GM18907 (cell line): ENCODE data around the gene GLP1R.

Experiments
- ATAC-seq: cut with Tn5 transposase; IDR thresholded peaks from one replicate; pipeline ENCODE4 v1.9.1; 2021; ENCODE audit warnings: mild to moderate bottlenecking, moderate library complexity; ENCODE audit not compliant: unreplicated experiment

GLP1R gene

DNA sequence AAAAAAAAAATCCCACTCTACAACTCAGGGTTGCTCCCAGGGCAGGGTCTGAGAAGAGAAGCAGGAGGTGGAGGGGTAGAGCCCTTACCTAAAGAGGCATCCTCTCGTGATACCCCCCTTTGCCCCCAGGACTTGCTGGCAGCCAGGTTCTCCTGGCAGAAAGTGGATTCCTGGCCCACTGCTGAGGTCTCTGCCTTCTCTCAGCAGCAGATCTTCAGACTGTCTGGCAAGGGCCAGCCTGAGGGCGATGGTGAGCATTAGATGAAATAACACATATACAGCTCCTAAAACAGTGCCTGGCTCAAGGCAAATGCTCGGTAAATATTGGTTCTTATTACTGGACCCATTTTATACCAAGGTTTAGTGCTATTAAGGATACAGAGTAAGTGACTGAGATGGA, 4.8 kb upstream of the GLP1R start:
- no peak for ATAC-seq

DNA sequence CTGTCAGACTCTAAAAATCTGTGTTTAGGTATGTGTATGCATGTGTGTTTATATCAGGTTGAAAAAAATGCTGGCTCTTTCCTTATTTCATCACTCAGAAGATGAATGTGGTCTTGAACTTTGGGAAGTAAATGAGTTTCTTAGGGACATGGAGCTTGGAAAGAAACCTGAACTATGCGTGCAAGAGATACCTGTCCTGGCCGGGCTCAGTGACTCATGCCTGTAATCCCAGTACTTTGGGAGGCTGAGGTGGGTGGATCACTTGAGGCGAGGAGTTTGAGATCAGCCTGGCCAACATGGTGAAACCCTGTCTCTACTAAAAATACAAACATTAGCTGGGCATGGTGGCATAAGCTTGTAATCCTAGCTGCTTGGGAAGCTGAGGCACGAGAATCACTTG, 4.4 kb upstream of the GLP1R start:
- no peak for ATAC-seq

DNA sequence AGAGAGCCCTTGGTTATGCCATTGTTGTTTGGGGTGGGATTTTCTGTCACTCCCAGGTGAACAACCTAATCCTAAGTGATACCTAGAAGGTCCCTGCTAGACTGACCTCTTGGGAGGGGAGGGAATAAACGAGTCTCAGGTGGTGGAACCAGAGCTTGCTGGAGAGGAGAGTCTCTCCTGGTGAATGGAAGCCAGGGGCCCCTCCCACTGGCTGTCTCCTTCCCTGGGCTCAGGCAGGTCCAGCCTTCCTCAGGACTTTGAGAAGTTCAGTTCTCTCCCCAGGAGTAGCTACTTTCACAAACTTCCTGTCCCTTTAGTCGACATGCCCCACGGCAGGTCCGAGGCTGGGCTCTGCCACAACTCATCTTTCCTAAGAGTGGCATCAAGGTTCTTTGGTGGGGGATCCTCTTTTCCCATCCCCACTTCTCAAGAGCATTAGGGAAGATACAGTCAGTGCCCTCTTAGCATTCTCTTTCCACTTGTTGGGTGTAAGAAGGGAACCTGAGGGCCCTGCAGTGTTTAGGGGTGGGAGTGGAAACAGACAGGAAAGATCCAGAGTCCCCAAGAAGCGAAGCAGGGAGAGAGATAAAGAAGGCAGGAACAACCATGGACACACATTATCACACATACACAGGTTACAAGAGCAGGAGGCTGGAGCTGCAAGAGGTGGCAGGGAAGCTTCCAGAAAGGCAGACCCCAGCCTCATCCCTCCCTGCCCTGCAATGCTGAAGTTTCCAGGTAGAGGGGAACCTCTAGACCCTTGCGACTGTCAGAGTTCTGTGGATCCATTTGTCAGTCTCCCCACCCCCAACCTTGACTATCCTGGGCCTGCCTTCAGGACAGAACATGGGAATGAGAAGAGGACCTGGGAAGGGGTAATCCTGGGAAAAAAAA, 900 bp upstream of the GLP1R start:
- ATAC-seq: no peak

DNA sequence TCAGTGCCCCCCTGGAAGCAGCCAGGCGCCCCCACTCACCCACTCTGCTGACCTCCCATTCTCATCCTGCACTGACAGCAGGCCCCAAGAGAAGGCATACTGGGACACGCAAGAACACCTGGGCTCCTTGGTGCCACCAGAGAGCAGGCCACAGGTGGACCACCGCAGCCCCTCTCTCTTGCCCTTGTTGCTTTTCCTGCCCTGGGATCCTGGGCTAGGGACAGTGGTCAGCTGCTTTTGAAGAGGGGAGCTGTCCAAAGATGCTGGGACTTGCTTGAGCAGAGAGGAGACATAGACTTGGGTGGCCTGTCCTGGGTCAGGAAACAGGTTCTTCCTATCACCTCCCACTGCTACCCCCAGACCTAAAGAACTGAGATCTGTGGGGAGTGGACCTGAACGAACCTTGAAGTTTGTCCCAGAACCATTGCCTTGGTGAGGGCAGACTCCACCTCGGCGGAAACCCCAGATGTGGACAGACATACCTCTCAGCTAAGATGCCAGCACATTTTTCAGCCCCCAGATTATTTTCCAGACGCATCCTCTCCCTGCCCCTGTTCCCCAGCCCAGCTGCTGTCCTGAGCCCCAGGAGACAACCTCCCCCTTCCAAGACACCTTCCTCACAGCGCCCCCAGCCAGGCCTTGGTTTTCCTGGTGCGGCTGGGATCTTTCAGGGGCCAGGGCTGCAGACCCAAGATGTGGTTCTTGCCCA, 1.1 kb downstream of the GLP1R start:
- ATAC-seq: no peak

DNA sequence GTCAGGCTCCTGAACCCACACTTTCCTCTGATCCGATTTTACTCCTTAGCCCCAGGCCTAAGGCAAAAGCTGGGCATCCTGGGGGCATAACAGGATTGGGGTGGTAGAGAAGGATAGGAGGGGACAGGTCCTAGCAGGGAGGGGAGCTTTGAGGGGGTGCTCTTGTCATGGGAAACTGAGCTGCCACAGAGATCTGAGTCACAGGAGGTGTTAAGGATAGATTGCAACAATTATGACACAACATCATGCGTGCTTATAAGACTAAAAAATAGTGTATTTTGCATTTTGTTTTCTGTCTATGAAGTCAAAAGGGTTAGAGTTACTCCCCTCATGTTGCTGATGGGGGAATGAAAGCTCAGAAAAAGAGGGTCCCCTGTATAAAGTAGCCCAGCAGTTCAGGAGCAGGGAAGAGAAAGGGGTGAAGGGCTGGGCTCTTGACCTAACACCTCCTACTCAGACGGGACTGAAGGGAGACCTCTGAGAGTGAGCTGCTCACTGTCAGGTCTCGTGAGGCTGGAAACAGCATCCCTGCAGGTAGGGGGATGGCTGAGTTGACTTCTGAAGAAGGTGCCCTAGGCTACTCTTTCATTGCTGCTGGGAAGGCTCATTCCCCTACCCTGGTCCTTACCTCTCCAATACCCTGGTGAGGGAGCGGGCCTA, 2.0 kb downstream of the GLP1R start:
- ATAC-seq: no peak

DNA sequence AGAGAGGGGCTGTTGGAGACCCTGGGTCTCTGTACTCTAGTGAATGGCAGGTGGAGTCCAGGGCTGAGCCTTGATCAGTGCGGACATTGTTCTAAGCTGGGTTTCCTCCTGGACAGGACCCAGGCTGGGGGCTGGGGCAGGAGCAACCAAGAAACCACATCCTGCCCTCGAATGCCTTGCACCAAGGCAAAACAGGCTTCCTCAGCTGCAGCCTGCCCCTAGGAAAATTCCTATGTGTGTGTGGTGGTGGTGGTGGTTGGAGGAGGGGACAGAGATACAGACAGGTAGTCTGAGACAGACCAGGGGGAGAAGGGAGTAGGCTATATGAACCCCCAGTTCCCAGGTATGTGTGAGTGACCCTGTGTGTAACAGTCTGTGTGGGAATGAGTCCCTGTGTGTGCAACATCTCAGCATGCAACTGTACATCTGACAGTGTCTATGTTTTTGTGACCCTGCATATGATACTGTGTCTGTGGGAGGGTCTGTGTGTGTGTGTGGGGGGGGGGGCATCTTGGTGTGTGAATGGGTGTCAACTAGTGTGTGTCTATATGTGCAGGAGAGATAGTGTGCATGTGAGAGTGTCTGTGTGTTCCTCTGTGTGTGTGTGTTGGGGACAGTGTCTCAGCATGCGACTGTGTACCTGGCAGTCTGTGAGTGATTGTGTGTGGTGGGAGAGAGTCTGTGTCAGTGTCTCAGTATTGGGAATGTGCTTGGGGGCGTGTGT, 3.0 kb downstream of the GLP1R start:
- ATAC-seq: no peak

DNA sequence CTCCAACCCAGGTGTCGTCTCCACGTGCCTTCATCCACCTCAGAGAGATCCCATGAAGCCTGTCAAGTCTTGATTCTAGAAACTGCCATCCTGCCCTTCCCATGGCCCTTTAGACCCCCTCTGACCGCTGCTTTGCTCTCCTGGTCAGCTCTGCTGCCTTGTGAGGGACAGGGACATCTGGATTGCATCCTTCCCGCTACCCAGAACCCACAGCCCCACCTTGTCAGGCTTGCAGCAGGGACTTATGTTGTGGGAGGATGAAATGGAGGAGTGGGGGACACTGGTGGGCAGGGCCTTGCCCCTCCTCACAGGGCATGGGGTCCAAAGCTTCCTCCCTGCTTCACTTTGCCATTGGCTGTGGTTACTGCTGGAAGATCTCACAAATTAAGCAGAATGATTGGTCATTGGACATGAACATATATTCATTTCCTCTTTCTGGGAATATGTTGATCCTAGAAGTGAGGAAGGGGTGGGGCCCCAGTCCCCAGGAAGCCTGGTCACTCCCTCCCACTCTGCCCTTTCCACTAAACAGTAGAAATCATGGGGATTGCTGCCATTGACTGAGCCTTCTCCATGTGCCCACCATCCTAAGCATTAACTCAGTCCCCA, 4.5 kb downstream of the GLP1R start:
- ATAC-seq: no peak

DNA sequence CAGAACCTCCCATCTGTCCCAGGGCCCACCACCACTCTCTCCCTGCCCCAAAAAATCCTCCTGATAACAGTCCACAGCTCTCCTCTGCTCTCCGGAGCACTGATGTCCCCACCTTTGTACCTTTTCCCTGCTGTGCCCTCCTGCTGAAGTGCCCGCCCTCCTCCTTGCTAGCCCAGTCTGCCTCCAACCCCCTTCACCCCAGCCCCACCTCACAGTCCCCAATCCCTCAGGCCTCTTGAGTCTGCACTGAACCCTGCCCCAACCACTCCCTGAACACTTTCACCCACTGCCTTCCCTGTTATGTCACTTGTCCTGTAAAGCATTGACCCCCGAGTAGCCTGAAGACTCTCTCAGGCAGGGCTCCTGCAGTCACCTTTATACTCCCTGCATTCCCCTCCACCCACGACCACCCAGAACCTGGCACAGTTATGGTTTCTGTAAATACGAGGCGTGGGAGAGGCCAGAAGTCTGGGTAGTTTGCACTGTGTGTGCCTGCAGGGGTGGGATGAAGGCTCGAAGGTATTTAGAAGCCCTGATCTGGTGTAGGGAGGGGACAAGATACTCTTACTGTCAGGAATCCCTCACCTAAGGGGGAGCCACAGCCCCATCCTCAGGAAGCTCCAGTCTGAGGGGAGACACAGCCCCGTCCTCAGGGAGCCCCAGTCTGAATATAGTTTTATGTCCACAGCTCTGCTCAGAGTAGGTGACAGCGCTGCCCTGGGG, 5.4 kb downstream of the GLP1R start:
- ATAC-seq: no peak

DNA sequence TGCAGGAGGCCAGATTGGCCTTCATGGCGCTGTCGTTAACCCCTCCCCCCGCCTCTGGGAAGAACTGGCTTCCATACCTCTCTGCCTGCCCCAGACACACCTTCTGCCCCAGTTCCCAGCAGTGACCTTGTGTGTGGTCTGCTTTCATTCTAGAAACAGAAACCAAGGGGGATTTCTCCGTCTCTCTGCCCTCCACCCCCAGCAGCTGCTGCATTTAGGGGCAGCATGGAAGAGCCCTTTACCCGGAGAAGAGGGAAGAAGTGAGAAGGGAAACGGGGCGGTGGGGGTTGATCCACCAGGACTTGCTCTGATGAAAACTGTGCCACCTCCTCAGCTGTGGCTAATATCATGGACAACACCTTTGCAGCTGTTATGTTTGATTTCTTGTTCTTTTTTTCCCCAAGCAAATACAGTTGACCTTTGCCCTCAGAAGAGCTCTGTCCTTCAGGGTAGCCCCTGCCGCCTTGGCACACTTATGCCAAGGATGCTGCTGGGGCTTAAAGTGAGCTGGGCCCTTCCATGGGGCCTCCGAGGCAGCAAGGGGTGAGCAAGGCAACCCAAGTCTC, 6.1 kb downstream of the GLP1R start:
- no peak for ATAC-seq

DNA sequence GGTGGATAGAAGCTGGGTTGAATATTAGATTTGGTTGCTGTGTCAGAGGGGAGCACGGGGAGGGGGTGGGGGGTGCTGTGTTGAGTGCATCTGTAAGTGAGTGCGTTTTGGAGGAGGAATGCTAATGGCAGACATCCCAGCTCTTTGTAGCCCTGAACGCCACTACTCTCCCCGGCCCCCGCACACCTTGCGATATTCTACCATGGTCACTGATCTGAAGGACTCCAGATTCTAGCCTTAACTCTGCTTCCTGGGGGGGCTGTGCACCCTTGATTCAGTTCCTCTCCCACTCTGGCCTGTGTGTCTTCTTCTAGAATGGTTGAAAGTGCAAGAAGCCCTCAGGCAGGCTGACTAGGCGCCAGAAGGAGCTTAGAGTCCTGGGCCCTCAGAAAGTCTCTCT, 7.1 kb downstream of the GLP1R start:
- ATAC-seq: no peak

DNA sequence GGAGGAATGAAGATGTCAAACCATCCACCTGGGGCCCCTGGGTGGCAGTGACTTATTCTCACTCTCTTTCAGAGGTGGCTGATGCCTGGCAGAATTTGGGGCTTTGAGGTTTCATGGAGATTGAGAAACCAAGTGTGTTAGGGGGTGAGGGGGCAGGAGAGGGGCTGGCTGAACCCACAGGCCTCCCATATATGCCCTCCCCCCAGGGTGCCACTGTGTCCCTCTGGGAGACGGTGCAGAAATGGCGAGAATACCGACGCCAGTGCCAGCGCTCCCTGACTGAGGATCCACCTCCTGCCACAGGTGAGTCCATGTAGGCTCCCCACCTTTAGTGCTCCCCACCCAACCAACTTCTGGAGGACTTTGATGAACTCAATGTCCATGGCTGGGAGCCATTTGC, 7.6 kb downstream of the GLP1R start:
- ATAC-seq: no peak

DNA sequence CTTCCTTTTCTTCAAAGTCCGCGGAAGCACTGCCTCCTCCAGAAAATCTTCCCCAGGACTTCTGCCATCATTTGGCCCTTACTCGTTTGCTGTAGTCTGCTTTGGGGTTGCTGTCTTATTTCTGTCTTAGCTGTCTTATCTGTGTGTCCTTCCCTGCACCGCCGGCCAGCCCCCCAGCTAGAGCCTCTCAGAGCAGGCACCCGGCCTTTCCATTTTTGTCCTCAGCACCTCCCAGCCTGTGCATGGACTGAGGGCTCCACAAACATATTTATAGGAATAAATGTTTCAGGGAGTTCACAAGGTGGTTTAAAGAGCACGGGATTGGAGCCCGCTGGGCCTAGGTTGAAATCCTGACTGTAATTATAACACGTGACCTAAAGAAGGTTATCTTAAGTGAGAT, 8.1 kb downstream of the GLP1R start:
- ATAC-seq: no peak

DNA sequence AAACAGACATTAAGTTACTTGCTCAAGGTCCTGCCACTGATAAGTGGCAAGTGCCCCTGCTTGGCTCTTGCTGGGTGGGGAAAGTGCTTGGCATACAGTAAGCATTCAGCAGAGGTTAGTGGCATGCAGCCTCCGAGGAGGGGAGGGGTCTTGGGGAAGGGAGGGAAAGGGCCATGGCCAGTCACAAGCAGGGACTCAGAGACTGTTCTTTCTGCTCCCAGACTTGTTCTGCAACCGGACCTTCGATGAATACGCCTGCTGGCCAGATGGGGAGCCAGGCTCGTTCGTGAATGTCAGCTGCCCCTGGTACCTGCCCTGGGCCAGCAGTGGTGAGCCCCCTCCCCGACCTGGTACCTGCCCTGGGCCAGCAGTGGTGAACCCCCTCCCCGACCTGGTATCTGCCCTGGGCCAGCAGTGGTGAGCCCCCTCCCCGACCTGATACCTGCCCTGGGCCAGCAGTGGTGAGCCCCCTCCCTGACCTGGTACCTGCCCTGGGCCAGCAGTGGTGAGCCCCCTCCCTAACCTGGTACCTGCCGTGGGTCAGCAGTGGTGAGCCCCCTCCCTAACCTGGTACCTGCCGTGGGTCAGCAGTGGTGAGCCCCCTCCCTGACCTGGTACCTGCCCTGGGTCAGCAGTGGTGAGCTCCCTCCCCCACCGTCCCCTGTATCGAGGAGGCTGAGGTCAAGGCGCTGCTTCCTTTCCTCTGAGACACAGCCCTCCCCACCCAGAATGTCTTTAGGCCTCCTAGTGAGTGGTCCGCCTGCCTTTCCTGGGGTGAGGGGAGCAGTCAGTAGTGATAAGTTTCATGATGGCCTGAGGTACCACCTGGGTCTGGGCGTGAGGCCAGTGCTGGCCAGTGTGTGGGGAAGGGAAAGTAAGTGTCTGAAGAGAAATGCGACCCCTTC, 8.9 kb downstream of the GLP1R start:
- no peak for ATAC-seq

DNA sequence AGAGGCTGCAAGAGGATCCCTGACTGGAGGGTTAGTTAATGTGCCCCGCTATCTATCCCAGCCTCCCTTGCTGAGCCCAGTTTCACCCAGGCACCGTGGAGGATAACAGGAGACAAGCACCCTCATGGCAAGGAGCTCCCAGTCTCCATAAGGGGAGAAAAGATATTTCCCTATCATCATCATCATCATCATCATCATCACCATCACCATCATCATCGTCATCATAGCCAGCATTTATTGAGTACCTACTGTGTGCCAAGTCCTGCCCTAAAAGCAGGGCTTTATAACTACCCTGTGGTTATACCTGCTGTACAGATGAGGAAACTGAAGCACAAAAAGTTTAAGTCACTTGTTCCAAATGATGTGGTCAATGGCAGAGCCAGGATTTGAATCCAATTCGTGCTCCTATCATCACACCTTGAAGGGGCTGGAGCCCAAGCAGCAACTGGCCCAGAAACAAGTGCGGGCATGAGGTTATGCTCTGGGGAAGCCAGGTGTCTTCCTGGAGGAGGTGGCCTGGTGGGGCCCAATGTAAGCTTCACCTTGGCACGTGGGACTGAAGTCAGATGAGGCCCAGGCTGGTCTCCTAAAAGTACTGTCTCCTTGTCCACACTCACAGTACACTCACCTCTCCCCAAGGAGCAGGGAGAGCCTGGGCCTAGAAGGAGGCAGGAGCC, 10.0 kb downstream of the GLP1R start:
- ATAC-seq: no peak

DNA sequence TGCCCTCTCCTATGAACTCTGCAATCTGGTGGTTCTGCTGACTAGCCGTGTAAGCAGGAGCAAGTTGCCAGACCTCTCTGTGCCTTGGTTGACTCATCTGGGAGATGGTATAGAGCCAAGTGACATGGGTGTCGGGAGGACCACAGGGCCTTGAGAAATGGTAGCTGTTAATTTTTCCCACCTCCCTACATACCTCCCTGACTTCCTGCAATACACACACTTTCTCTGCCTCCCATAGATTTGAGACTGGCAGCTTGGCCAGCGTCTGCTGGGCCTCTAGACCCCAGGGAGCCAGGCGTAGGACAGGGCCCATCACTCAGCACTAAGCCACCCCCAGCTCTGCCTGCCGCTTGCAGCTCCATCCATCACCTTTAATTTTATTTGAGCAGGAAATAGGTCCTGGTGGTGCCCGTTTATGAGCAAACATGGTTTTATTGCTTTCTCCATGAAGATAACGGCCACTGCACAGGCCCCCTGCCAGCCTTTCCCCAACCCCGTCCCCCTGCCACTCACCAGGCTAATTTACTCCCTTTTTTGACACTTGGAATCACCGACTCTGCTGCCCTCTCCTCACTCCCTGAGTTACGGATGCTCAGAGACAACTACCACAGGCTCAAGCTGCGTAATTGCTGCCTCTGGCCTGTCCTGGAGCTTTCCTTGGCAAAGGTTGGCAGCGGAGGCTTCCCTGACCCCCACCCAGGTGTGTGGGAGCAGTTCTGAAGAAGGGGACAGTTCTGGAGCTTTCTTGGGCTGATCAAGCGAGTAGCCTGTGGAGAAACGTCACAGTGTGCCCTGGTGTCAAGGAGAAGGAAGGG, 11.1 kb downstream of the GLP1R start:
- ATAC-seq: no peak

DNA sequence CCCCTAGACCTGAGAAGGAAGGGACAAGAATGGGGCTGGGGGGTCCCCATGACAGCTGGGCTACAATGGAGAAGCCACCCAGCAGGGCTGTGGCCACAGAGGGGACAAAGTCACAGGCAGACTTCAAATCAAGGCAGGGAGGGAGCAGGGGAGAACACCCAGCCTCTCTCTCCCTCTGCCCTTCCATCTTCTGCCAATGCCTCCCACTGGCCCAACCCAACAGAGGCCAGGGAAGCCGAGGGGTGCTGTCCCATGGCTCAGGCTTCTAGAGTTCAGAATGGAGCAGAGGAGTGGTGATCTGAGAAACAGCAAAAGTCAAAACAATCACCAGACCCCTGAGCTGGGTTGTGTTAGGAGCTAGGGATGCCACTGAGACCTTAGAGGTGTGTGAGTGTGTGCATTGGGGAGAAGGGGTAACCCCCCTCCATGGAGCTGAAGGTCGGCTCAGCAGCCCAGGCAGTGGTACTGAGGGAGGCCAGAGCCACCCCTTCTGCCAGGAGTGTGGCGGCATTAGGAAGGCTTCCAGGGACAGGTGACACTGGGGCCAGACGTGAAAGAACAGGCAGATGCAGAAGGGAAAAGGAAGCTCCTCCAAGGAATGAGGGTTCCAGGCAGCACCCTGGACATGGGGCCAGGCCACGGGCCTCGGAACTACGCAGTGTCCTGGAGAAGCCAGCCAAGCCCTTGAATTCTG, 12.0 kb downstream of the GLP1R start:
- no peak for ATAC-seq

DNA sequence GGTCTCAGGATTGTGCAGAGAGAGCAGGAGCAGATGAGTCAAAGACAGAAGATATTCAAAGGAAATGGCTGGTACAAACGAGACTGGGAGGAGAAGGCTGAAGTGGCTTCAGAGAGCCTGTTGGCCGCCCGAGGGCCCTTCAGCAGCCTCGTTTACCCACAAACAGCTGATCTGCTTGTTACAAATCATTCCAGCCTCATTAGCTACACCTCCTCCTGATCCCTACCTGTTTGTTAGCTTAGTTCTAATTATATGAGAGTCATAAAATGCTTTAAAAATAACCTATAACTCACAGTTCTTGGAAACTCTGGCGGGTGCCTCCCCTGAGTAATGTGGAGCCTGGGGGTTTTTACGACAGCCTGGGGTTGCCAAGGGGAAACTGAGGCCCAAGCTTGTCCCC, 12.6 kb downstream of the GLP1R start:
- ATAC-seq: no peak
